COLO668 (cell line): Measurements from ENCODE around the gene RIBC1.
"Not testable (repeated sequence)": the region's sequence is repeated elsewhere in the genome, so short reads cannot be mapped to it uniquely, and the experiment has no call there.

ENCODE experiments used
- DNase-seq: peaks from one replicate; lab custom pipeline; 2025; ENCODE audit not compliant: unreplicated experiment; lab: John Stamatoyannopoulos, UW

The RIBC1 gene

DNA sequence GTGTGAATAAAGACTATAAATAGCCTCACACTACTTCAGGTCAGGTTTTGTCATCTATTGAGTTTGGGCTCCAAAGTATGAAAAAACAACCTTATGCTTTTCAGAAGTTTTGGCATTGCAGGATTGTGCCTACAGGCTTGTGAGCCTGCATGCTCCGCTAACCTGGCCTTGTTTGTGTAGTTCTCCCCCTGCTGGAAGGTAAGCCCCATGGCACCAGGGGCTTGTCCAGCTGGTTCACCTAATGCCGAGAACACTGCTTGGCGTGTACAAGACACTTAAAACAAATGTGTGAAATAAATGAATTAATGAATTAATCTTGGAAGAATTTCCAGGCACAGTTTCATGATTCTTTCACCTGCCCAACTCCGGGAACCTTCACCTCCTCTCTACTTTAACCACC is 13.3 kb downstream of the RIBC1 start:
- peak; percentile 51 for DNase-seq

DNA sequence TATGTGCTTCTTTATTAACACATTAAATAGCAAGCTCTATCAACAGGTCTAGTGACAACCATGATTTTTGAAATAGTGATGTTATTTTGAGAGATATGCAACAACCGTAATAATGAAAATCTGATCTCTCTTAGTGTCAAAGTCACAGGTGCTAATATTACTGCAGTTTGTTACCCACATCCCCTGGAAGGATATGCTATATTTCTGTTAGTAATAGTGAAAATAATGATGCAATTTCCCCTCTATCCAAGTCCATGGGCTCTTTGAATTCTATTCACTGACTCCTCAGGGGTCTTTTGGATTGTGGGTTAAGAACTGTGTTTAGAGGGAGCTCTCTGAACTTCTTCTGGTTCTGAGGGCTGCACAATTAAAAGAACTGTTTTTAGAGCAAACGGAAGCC is 14.5 kb downstream of the RIBC1 start:
- DNase-seq = no peak

DNA sequence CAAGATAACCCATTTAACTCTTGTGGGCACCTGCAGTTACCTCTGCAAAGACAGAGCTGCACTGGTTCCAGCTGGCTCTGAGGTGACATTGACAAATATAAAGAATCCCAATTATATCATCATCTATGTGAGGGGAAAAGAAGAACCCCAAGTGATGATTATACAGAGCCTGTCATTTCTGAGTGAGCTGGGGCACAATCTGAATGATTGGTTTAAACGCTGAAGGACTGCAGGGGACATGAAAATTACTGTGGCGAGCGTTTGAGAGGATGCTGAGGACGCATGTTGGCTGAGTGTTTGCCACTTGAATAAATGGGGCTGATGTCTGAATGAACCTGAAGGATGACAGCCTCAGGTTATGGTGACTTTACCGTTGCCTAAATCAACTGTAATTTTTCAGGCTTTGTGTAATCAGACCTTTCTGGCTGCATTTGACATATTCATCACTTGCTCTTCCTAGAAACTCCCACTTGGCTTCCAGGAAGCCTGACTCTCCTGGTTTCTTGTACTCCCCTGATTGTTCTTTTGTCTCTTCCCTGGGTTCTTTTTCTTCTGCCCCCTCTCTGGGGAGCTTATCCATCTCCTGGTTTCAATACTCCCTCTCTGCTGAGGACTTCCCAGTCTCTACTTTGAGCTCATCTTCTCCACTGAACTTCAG is 15.6 kb downstream of the RIBC1 start:
- DNase-seq = no peak

DNA sequence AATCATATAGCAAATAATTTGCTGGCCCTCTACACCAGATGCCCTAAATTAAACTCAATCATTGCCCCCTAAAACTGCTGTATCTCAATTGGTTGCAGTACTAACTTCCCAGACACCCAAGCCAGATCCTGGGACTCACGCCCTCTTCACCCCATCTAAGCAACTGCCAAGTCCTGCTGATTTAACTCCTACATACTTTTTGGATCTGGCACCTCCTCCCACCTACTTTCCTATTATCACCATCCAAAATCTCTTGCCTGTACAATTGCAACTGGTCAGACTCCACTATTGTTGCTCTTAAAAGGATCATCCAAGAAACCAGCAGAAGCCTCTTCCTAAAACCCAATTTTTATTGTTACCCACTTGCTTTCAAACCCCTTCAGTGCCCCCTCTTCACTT is 16.2 kb downstream of the RIBC1 start:
- no peak for DNase-seq

DNA sequence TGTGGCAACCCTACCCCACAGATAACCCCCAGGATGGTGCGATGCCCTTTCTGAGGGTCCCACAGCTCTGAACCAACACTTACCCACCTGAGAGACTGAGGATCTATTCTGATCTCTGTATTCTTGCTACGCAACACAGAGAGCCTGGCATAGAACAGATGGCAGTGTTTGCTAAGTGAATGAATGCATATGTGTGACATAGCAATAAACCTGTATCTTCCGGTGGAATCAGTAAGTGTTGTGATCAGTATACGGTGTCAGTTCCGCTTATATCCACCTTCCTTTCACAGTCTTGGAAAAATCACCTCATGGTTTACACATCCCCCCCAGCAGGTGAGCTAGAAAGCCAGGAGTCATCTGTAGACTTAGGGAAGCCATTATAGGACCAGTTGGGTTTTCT is 17.4 kb downstream of the RIBC1 start:
- DNase-seq = peak; percentile 38

DNA sequence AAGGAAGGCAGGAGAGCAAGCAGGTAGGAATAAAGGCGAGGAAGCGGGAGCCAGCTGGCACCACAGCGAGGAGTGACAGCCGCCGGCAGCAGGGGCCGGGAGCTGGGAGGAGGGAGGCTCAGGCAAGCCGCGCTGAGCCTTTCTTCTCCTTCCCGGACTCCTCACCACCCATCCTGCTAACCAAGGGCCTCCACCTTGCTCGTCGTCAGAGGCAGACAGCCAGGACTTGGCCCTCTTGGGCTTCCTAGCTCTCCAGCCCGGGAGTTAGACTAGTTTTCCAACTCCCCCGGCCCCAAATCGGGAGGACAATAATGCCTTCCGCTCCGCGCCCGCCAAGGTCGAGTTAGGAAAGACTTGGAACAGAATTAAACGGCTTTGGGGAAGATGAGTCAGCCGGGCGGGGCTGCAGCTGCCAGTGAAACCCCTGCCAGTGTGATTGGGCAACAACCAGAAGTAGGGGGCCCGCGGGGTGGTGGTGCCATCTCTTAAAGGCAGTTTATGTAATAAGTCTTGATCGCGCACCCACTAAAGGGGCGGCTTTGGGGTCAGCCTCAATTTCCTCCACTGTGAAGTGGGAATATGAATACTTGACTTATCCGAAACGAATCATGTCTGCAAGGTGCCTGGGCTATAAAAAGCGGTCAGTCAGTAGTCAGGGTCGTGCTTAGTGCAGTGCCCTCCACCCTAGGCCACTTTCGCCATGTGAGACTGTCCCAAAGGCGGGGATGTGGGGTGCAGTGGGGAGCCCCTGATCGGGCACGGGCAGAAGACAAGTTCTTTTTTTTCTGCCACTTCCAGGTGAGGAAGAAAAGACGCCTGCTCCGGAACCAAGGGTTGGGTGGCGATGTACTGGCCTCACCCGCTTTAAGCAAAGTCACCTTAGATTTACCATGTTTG is 18.2 kb downstream of the RIBC1 start:
- peak; percentile 70 for DNase-seq

DNA sequence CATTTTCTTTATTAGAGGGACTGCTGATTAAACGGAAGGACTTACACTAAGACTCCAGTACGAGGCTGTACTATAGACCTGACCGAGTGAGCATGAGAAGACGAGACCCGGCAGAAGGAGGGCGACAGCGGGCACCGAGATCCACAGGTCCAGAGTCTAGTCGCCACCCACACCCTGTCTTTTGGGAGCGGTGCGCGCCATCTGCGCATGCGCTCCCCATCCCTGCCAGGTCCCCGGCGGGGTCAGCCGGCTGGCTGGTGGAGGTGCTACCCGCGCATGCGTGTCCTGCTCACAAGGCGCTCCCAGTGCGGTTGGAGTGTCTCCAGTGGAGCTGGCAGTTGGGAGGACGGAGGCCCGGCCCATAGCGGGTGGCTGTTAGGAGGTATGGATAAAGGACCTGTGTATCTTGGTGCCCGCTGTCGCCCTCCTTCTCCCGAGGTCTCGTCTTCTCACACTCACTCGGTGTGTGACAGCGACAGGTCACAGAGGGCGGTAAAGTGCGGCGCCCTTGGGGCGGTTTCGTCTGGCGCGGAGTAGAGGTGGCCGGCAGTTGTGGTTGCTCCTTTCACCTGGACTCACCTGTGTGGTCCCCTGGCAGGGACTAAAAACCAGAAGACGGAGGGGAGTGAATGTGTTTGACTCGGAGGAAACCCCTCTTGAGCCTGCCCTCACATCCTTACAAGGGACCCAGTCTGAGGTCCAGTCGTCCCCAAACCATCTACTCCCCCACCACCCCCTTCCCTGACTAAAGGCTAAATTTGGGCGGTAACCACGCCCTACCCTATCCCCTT is 19.1 kb downstream of the RIBC1 start:
- peak; percentile 92 for DNase-seq

DNA sequence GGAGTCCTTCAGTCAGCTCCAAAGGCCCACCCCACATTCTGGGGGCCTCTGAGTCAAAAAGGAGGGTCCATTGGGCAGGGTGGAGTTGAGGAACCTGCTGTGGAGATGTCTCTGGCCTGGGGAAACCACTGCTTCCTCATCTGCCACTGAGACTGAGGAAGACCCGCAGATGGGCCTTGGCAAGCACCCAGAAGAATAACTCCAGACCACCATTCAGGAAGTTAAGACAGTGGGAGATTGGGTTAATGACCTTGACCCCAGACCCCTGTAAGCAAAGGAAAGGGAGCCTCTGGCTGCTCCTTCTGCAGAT is 19.6 kb downstream of the RIBC1 start:
- DNase-seq = no peak

DNA sequence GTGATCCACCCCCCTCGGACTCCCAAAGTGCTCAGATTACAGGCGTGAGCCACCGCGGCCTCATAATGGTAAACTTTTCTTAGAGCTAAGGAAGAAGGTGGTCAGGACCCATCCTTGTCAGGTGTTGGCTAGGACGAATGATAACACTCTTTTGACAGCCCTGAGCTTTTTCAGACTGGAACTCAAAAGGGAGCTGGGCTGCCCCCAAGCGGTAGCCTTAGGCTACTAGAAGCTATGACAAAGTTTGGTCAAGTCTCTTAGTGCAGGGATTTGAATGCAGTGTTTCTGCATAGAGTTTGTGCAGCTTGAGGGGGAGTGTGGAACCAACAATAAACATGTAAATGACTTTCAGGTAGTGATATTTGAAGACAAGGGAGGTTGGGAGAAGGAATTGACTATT is 23.3 kb downstream of the RIBC1 start:
- peak; percentile 42 for DNase-seq

DNA sequence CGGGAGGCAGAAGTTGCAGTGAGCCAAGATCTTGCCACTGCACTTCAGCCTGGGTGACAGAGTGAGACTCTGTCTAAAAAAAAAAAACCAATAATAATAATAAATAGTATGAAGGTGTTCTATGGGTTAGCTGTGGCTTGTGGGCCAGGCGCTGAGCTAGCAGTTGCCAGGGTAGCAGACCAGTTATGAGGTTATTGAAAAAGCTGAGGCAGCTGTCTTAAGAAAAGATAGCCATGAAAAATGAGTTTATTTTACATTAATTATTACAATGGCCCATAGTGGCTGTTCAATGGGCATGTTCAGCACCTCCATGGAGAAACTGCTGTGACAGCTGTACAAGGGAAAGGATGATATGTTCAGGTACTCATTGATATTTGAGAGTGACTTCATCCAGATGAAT is 24.8 kb downstream of the RIBC1 start:
- no peak for DNase-seq

DNA sequence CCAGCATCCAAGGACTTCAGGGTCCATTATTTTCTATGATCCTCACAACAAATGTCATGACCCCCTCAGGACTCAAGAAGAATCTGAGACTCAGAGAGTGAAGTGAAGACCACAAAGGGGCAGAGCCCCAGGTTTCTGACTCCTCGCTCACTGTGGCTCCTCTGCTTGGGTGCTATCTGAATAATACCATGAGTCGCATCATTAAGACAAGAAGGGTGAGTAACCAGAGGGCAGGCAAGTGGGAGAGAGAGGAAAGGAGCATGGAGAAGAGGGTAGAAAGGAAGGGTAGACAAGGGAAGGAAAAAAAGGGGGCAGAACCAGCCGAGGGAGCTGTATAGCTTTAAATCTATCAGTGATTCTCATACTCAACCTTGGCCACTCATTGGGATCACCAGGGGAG is 27.0 kb downstream of the RIBC1 start:
- DNase-seq = no peak

DNA sequence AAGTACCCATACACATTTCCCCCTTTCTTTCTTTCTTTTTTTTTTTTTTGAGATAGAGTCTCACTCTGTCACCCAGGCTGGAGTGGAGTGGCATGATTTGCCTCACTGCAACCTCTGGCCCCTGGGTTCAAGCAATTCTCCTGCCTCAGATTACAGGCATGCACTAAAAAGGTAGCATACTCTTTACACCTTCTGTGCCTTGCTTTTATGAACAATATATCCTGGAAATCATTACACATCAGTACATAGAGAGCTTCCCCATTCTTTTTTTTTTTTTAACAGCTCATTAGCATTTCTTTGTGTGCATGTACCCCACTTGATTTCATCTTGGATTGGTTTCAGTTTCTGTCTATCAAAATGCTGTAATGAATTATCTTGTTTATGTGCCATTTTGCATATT is 30.1 kb downstream of the RIBC1 start:
- no peak for DNase-seq

DNA sequence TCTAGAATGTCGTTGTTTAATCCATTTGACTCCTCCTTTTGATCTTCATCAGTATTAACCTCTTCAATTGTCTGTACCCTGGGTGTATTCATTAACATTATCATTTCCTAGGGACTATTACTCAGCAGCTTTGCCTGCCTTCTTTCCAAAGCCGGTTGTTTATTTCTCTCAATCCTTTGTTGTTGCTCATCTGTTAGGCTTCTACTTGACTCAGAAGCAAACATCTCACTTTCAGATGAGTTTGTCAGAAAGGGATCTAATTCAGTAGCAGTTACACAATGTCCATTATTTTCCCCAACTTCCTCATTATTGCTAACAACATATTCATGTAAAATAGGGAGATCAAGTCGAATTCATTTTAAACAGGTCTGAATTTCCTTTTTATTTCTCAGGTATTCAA is 33.6 kb downstream of the RIBC1 start:
- DNase-seq = no peak

DNA sequence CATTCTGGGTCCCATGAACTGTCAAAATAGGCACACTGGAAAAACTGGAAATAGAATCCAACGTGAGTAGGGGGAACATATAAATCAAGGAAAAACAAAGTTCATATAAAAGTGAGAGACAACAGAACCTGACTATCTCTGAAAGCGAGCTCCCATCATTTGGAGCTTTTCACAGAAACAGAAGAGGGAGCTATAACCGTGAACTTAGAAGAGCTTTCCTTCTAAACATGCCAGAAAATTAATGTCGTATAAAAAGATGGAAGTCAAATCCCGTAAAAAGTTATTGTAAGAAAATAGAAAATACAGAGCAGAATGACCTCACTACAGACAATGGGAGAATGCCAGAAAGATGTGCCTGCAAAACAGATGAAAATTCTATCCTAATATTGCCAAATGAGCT is 35.4 kb downstream of the RIBC1 start:
- DNase-seq = no peak

DNA sequence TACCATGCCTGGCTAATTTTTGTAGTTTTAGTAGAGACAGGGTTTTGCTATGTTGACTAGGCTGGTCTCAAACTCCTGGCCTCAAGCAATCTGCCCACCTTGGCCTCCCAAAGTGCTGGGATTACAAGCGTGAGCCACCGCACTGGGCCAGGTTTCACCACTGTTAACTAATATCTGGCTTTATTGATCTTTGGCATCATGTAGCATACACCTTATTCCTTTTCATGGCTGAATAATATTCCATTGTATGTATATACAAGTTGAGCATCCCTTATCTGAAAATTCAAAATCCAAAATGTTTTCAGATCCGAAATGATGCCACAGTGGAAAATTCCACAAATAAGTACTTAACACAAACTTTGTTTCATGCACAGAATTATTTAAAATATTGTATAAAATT is 46.0 kb downstream of the RIBC1 start:
- DNase-seq = not testable (repeated sequence)

DNA sequence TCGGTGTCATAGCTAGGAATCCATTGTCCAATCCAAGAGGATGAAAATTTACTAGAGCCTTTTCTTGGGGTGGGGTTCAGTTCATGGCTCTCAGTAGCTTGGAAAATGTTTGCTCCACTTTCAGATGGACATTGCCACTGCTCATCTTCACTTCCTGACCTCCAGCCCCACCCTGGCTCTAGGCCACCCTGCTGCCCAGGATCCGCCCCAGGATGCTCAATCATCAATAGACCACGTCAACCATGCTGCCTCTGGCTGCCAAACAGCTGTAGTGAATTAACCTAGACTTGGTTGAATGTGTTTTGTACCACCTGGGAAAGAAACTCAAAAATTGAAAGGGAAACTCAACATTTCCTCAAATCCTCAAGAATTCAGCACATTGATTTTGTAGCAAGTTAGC is 48.7 kb downstream of the RIBC1 start:
- DNase-seq = no peak

DNA sequence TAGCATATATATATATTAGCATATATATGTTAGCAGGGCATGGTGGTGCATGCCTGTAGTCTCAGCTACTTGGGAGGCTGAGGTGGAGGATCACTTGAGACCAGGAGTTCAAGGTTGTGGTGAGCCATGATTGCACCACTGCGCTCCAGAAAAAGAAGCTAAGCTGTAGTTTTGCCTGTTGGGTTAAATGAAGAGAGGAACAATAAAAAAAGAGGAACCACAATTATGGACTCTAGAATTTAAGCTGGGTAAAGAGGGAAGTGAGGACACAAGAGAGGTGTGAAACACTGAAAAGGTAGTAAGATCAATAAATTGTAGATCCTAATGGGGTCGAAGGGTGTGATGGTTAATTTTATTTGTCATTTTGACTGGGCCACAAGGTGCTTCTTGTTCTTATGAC is 52.0 kb downstream of the RIBC1 start:
- no peak for DNase-seq

DNA sequence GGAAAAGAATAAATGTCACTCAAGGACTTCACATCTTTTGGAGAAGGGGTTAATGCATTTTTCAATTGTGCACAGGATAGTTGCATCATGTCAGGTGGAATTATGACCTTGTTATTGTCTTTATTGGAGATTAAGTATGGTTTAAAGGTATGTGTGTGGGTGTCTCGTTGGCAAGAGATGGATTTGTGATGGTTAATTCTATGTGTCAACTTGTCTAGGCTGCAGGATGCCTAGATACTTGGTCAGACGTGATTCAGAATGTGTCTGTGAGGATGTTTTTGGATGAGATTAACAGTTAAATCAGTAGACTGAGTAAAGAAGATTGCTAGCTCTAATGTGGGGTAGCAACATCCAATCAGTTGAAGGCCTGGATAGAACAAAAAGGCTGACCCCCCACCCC is 53.7 kb downstream of the RIBC1 start:
- no peak for DNase-seq

DNA sequence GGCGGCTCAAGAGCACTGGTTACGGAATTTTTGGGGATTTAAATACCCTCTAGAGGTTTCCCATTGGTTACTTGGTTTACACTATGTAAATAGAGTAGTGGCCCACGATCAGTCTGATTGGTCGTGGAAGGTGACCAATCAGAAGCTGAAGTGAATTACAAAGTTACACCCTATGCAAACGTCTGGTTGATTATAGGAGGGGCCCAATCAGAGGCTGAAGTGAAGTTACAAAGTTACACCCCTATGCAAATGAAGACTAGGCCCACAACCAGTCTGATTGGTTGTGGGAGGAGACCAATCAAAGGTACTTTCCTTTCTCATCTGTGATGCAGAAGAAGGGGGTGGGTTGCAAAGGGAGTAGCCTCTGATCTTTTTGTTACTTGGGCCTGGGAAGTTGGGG is 56.6 kb downstream of the RIBC1 start:
- no peak for DNase-seq
